GM21825 (cell line): ENCODE measurements around the gene HIGD1B.
"Not testable (repeated sequence)": the region's sequence is repeated elsewhere in the genome, so short reads cannot be mapped to it uniquely, and the experiment has no call there.

Source experiments
- ATAC-seq: cut with Tn5 transposase; IDR thresholded peaks from one replicate; pipeline ENCODE4 v1.9.1; 2021; ENCODE audit warnings: mild to moderate bottlenecking, moderate library complexity; ENCODE audit not compliant: unreplicated experiment

The HIGD1B gene

DNA sequence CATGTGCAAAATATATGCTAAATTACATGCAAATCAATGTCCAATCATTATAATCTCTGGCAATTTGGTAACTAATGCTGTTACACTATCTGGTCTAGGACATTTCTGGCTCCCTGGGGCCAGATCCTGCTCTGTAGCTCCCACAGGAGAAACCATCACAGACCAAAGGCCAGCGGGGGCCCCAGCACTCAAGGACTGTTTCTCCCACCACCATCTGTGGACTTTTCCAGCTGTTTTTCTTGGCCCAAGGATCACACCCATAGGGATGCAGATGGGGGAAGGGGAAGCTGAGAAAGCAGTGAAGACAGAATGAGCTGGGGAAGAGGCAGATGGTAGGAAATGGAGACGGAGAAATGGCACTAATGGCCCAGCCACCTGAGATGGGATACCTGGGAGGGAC lies at the start of gene HIGD1B:
TSS of gene HIGD1B (plus strand) at position 298 of the 400 bp plus-strand sequence. CDS start 270 bp downstream, outside the sequence.
- ATAC-seq, result no peak

- no peak for ATAC-seq
Measured at GRCh38 chr17:44798356-44798755, 49.3 kb upstream of the HIGD1B start.

GRCh38 chr17:44801880-44802279 lies 45.8 kb upstream of the HIGD1B start:
- no peak for ATAC-seq

- ATAC-seq, result no peak
Measured at GRCh38 chr17:44804302-44805089, 43.2 kb upstream of the HIGD1B start.

DNA sequence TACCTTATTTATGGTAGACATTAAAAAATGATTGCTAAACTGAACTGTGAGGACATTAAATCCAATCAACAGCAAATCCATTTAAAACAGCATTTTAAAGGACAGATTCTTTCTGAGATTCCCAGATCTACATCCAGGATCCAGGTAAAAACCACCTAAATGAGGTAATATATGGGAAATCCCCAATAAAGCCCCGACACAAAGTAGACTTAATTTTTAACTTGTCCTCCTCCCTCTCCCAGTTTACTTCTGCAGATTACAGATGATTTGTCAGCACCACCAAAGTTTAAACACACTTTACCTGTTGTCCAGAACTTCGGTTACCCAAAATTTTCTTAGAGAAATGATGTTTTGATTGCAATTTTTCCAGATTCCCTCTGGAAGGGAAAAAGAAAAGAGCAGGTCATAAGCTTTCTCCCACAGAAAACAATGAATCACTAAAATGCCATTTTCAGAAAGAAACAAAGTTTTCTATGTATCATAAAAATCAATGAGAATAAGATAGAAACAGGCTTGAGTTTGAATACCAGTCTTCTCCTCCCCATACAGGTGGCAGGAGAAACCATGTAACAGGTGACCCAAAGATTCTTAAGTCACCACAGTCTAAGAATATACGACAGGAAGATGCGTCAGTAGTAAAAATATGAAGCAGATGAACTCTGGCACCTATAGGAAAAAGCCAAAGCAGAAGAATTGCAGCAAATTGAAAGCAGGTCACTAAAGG lies 40.4 kb upstream of the HIGD1B start:
- no peak for ATAC-seq

GRCh38 chr17:44807817-44808155 lies 39.9 kb upstream of the HIGD1B start:
- no peak for ATAC-seq

GRCh38 chr17:44808156-44808555 lies 39.5 kb upstream of the HIGD1B start:
- no peak for ATAC-seq

DNA sequence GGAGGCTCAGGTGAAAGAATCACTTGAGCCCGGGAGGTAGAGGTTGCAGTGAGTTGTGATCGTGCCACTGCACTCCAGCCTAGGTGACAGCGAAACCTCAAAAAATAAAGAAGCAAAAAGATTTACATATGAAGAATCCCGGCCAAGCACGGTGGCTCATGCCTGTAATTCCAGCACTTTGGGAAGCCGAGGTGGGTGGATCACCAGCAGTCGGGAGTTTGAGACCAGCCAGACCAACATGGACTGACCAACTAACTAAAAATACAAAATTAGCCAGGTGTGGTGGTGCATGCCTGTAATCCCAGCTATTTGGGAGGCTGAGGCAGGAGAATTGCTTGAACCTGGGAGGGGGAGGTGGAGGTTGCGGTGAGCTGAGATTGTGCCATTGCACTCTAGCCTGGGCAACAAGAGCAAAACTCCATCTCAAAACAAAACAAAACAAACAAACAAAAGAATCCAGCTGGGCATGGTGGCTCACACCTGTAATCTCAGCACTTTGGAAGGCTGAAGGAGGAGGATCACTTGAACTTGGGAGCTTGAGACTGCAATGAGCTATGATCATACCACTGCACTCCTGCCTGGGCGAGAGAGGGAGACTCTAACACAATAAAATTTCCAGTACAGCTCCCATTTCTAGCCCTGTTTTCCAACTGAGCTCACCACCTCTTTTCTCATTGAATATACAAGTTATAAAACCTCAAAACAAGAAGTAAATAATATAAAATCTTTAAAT lies 38.9 kb upstream of the HIGD1B start:
- not testable (repeated sequence) for ATAC-seq

DNA sequence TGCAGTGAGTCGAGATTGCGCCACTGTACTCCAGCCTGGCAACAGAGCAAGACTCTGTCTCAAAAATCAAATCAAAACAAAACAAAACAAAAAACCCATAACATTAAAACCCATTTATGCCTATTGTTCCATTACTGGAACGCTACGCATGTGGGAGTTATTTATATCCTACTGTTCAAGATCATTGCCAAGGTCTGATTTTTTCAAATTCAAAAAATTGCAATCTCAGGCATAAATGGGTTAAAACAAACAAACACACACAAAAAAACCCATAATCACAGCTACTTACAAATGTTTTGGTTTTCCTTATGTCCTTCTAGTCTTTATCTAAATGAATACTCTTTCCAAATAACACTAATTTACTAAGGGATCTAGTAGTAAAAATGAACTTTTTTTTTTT lies 35.4 kb upstream of the HIGD1B start:
- ATAC-seq, result no peak

DNA sequence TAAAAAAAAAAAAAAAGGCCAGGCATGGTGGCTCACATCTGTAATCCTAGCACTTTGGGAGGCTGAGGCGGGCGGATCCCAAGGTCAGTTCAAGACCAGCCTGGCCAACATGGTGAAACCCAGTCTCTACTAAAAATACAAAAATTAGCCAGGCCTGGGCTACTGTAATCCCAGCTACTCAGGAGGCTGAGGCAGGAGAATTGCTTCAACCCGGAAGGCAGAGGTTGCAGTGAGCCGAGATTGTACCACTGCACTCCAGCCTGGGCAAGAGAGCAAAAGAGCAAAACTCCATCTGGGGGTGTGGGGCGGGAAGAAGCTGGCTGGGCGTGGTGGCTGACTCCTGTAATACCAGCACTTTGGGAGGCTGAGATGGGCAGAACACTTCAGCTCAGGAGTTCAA lies 29.2 kb upstream of the HIGD1B start:
- not testable (repeated sequence) for ATAC-seq

GRCh38 chr17:44820631-44821212 lies 27.0 kb upstream of the HIGD1B start:
- ATAC-seq, result no peak

DNA sequence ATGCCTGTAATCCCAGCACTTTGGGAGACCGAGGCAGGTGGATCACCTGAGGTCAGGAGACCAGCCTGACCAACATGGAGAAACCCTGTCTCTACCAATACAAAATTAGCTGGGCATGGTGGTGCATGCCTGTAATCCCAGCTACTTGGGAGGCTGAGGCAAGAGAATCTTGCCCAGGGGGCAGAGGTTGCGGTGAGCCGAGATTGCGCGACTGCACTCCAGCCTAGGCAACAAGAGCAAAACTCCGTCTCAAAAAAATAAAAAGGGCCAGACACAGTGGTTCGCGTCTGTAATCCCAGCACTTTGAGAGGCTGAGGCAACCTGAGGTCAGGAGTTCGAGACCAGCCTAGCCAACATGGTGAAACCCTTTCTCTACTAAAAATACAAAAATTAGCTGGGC lies 22.4 kb upstream of the HIGD1B start:
- not testable (repeated sequence) for ATAC-seq

GRCh38 chr17:44826123-44826790 lies 21.4 kb upstream of the HIGD1B start:
- no peak for ATAC-seq

DNA sequence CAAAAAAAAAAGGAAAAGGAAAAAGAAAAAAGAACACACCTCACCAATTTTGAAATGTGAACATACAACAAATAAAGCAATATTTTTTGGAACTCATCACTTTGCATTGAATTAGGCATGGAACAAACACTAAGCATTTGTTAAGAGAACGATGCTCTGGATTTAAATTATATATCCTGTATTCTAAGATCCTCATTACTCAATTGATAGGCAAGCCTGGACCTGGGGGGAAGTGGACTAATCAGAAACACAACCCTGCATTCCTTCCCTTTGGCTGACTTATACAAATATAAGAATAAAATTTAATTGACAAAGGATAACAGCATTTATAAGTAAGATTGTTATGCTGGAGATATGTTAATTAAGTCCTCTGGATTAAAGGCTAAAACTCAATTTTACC lies 19.8 kb upstream of the HIGD1B start:
- no peak for ATAC-seq

- ATAC-seq, result no peak
Measured at GRCh38 chr17:44828919-44829522, 18.7 kb upstream of the HIGD1B start.

DNA sequence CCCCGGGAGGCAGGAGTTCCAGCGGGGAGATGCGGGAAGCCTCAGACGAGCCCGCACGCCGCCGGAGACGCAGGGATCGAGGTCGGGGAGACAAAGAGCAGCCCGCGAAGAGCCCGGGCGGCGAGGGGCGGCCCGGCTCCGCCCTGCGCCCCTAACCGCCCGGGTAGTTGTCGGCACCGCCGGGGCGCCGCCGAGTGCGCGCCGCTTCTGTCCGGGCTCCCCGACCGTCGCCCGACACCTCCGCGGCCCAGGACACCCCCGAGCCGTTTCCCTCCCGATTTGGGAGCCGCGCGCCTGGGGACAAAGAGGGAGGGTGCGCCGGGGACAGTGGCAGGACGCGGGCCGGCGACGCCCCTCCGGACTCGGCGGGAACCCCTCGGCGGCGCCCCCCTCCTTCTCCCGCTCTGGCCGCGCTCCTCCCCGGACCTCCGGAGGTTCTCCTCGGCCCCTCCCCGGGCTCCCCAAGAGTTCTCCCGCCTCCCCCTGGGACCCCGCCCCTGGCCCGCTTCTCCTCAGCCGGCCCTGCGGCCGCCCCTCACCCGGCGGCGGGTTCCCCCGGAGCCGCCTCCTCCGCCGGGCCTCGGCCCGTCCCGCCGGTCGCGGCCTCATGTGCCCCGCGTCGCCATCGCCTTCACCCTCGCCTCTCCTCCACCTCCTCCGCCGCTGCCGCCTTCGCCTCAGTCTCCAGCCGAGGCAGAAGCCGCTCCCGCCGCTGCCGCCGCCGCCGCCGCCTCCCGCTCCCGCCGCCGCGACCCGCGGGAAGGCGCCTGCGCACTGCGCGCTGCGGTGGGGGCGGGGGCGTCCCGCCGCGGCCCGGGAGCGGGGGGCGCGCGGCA lies 17.9 kb upstream of the HIGD1B start, which contains the start of gene GJC1:
TSS of gene GJC1 (minus strand) at position 765 of the 836 bp plus-strand sequence. CDS start 24,470 bp downstream, outside the sequence.
- no peak for ATAC-seq

GRCh38 chr17:44830359-44831288 lies 17.1 kb upstream of the HIGD1B start:
- no peak for ATAC-seq

DNA sequence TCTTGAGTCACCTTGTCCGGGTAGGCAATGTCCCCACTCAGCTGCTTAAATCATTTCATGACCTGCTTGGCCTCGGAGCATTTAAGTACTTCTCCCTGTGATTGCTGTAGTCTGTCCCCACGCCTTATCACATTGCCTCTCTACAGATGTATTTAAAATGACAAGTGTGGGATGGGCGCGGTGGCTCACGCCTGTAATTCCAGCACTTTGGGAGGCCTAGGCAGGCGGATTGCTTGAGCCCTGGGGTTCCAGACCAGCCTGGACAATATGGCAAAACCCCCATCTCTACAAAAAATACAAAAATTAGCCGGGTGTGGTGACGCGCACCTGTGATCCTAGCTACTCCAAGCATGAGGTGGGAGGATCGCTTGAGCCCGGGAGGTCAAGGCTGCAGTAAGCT lies 16.3 kb upstream of the HIGD1B start:
- ATAC-seq, result no peak
